GM18873 (cell line): ENCODE results near the gene FAF1.
"Not testable (repeated sequence)": the region's sequence is repeated elsewhere in the genome, so short reads cannot be mapped to it uniquely, and the experiment has no call there.

Source experiments
- ATAC-seq: cut with Tn5 transposase; IDR thresholded peaks from one replicate; pipeline ENCODE4 v1.9.1; 2021; ENCODE audit warnings: mild to moderate bottlenecking, moderate library complexity, moderate number of reproducible peaks; ENCODE audit not compliant: unreplicated experiment, low FRiP score

The FAF1 gene

DNA sequence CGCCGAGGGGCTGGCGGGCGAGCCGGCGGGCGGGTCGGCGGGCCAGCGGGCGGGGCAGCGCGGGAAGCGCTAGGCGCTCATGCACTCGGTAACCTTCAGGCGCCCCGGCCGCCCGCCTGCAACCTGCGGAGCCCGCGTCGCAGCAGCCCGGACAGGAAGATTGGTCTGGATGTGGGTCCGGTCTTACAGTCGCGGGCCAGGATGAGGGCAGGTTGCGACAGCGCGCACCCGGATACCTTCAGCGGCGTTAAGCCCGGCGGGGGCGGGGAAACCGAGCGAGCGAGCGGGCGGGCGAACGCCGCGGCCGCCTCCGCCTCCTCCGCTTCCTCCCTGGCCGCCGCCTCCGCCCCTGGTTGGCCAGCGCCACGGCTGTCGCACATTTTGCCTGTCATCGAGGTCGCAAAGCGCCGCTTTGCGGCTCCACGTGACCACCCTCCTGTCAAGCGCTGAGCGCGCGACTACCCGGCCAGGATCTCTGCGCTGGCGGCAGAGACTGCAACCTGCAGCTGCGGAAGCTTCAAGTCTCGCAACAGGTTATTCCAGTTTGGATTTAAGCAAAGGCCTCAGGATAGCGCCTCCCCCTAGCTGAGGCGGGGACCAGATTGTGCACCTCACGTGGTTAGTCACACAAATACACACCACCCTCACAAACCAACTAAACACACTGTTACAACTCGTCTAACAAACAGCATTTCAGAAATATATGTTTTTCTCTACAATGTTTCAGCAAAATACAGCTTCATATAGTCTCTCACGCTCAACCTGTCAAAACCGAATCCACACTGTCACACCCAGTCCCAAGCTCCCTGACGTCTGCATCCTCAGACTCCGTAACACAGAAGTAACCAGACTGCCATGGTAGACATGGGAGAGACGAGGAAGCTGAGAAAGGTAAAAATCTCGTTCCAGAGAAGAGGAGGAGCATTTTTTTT is at the start of gene FAF1:
Gene FAF1, minus strand, starts transcription at position 355 of the 932 bp plus-strand sequence. CDS start 456 bp downstream, outside the sequence.
- peak; percentile 82 for ATAC-seq

DNA sequence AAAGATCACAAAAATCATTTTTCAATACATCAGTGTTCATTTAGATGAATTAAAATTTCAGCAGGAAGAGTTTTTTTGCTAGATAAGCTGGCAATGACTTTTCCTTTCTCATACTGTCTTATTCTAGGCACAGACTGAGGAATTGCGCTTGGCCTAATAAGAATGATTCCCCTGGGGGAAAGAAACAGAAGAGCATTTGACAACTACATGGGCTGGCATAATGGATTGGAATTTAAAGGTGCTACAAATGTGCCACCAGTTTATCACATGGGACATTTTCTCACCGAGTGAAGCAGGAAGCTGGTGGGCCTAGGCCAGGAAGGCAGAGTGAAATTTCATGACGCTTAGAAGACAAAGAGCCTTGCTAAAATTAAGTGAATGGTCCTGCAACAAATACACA is 49.3 kb upstream of the FAF1 start:
- ATAC-seq, result no peak

DNA sequence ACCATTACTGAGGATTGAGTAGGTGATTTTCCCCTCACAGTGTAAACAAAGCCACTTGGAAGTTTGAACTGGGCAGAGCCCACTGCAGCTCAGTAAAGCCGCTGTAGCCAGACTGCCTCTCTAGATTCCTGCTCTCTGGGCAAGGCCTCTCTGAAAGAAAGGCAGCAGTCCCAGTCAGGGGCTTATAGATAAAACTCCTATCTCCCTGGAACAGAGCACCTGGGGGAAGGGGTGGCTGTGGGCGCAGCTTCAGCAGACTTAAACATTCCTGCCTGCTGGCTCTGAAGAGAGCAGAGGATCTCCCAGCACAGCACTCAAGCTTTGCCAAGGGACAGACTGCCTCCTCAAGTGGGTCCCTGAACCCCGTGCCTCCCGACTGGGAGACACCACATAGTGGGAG is 45.5 kb upstream of the FAF1 start:
- not testable (repeated sequence) for ATAC-seq

DNA sequence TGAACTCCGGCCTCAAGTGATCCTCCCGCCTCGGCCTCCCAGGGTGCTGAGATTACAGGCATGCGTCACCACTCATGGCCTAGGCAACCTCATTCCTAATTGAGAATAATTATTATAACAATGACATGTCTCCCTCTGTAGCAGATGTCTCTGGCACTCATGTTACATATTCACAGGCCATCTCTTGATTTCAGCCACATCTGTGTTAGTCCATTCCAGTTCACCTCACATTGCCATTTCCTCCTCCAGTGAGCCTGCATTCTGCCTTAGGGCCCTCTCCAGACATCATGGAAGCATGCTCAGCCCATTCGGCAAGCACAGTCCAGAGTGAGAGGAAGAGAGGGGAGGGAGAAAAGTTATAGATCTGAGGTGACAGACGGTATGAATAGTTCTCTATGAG is 42.4 kb upstream of the FAF1 start:
- ATAC-seq, result no peak

DNA sequence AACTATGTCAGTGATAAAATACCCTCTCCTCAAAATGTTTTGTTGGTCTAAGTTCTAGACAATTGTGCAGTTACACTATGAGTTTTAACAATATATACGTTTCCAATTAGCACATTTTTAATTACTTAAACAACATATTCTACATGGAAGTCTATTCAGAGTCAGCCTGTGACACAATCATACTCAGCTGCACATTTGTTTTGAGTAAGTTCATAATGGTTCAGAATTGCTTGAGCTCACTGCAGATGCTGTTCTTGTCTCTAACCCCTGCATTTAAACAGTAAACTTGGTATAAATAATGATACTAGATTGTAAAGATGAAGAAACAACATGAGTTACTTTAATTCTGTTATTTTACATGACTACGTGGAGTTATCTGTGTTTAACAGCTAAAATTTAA is 40.6 kb upstream of the FAF1 start:
- no peak for ATAC-seq

DNA sequence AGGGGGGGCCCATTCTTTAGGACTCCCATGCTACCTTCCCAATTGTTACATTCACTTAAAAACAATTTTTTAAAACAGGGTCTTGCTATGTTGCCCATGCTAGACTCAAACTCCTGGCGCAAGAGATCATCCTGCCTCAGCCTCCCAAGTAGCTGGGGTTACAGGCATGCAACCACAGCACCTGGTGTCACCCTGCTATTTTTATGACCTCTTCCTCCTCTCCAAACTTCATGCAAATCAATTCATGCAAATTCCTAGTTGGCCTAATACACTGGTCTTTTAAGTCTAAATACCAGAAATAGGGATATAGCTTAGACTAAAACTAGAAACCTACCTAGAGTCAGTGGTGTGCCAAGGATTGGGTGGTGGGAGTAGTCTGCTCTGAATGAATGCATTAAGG is 40.1 kb upstream of the FAF1 start:
- ATAC-seq, result no peak

DNA sequence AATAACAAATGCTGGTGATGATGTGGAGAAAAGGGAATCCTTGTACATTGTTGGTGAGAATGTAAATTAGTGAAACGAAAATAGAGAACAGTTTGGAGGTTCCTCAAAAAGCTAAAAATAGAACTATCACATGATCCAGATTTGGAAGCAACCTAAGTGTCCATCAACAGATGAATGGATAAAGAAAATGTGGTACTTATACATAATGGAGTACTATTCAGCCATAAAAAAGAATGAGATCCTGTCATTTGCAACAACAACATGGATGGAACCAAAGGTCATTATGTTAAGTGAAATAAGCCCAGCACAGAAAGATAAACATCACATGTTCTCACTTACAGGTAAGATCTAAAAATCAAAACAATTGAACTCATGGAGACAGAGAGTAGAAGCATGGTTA is 39.3 kb upstream of the FAF1 start:
- not testable (repeated sequence) for ATAC-seq

DNA sequence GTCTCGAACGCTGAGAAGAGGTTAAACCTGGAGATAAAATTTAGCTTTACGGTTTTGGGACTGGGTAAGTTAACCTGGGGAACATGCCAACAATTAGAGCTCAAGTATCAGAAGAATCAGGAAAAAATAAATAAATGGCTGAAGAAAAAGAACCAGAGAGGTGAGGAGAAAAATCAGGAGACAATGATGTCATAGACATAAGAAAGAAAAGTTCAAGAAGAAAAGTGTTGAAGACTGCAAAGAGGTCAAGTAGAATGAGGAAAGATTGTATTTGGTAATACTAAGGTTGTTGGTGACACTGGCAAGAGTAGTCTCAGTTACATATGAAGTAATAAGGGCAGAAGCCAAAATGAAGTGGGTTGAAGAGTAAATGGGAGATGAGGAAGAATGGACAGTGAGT is 36.0 kb upstream of the FAF1 start:
- ATAC-seq, result no peak

DNA sequence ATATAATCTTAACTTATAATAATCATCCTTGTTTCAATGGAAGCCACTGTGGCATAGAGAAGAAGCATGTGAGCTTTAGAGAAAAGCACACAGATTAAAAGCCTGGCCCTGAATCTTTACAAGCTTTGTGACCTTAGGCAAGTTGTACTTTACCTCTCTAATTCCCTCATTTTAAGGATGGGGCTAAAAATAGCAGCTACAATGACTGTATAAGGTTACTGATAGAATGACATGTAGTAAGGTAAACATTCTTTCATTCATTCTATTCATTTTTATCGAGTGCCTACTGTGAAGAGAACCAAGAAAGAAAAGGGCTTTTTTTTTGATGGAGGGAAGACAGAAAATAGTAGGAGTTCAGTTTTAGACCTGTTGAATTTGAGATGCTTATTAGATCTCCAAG is 35.6 kb upstream of the FAF1 start:
- ATAC-seq, result no peak

DNA sequence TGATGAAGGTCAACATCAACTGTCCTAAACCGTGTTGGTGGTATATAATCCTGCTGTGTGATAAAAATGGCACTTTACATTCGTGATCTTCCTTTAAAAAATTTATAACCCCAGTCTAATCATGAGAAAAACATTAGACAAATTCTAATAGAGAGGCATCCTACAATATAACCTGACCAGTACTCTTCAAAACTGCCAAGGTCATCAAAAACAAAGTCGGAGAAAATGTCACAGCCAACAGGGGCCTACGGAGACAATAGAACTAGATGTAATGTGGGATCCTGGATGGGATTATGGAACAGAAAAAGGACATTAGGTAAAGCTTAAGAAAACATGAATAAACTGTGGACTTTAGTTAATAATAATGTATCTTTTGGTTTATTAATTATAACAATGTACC is 34.9 kb upstream of the FAF1 start:
- no peak for ATAC-seq

DNA sequence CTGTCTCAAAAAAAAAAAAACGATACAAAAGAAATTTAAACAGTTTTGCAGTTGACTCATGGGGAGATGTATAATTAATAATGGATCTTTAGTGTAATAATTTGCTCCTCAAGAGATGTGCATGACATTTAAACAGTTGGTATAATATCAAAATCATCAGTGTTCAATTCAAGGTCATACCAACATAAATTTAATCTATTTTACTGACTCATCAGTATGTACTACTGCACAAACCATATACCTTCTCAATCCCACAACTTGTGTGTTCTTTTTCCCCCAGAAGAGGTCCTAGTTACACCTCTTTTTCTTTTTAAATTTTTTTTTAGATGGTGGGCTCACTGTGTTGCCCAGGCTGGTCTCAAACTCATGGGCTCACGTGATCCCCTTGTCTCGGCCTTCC is 33.6 kb upstream of the FAF1 start:
- ATAC-seq, result no peak

DNA sequence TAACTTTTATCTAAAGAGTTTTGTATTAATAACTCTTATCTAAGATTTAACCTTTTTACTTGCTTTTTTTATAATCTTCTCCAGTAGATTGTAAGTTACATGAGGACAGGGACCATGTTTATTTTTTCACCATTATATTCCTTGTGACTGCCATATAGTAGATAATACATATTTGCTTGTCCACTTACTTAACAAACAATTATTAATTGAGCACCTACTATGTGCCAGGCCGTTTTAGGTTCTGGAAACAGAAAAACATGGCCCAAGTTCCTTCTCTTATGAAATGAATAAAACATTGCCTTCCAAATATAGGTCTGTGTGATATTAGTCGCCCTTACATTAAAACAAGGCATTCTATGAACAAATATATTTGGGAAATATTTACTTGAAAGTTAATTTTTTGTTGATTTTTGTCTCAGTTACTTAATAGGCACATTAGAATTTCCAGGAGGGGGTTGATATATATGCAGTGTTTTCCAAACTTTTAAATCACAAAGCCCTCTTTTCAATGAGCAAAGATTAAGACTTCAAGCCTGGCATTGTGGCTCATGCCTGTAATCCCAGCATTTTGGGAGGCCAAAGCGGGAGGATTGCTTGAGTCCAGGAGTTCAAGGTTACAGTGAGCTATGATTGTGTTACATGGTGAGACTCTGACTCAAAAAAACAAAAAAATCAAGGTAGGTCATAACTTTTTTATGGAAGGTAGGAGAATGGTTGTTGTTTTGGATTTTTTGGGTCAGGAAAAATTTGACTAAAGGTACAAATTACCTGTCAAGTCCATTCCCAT is 32.7 kb upstream of the FAF1 start:
- no peak for ATAC-seq

DNA sequence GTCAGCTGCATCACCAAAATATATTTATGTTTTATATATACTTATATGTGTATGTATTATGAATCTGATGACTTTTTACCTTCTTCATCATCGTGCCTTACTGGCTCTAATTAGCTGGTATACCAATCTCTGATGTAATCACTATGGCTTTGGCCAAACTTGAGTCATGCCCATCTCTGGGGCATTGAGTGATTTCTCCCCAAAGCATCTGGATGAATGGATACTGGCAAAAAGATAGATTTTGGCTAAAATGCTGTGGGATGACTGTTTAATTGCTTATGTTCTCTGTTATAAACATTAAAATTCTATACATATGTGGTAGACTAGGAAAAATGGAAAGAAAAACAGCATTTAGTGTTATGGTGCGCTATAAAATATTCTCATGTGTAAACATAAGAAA is 29.6 kb upstream of the FAF1 start:
- no peak for ATAC-seq

DNA sequence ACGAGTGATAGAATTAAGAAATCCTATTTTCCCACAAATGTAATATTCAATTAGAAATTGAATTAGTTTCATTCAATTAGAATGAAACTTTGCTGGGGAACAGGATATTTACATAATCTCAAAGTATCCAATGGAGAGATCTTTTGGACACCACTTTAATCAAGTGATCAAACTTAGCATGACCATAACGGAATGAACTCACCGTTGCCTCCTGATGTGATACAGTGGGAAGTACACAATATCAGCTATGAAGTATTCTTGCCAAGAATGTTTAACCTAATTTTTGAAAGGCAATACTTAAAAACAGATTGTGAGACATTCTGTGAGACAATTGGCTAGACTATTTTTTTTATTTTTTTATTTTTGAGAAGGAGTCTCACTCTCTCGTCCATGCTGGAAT is 26.6 kb upstream of the FAF1 start:
- ATAC-seq, result no peak

DNA sequence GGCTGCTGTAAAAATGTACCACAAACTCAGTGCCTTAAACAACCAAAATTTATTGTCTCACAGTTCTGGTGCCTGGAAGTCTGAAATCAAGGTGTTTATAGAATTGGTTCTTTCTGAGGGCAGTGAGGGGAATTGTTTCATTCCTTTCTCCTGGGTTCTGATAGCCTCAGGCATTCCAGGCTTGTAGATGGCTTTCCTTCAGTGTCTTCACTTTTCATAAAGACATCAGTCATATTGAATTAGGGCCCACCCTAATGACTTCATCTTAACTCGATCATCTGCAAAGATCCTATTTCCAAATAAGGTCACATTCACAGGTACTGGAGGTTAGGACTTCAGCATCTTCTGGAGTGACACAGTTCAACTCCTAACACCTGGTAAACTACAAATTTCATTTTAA is 25.0 kb upstream of the FAF1 start:
- ATAC-seq, result no peak

DNA sequence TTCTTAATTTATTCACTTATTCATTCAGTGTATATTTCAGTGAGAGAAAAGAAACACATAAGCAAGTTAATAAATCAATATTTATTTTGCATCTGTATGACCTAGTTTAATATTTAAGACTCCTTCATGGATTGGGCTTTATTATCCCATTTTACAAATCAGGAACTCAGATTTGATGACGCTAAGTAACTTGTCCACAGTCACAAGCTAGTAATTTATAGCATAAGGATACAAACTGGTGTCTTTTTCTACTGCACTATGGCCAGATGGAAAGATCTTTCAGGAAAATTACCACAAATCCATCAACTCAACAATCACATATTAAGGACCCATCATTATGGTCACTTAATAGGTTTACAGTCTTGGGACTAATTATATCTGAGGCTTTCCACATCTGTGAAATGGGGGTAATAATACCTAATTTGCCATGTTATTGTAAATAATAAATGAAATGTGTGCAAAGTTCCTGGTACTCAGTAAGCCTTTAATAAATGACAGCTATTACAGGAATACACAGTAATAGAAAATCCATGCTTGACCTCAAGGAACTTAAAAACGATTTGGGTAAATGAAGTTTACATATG is 23.2 kb upstream of the FAF1 start:
- no peak for ATAC-seq

DNA sequence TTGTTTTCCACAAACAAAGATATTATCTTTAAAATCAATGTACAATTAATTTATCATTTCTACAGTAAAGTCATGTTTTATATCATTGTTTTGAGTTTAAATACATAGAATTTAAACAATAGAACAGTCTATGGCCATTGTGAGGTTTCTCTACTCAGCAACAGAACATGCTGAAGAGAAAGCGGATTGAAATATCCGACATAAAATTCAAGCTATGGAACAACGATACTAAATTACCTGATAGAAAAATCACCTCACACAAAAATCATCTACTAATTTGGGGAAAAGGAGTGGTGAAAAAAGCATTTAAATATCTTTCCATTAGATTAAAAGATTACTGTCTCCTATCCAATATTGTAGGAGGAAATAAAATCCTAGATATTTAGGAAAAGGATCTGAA is 22.5 kb upstream of the FAF1 start:
- ATAC-seq, result no peak

DNA sequence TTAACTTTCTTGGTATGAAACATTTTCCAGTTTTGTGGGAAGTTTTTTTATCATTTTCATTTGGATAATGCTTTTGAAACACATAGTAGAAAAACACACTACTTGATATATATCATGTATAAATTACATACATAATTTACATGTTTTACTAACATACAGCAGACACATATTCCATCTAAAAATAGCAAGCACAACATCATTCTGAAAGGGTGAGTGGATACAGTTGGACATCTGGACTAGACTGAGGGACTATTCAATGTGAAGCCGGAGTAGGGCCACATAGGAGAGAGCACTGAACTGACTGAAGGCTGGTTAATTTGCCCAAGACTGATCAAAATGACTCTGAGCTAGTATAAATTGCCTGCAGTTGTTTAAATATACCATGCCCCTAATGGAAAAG is 21.7 kb upstream of the FAF1 start:
- no peak for ATAC-seq

DNA sequence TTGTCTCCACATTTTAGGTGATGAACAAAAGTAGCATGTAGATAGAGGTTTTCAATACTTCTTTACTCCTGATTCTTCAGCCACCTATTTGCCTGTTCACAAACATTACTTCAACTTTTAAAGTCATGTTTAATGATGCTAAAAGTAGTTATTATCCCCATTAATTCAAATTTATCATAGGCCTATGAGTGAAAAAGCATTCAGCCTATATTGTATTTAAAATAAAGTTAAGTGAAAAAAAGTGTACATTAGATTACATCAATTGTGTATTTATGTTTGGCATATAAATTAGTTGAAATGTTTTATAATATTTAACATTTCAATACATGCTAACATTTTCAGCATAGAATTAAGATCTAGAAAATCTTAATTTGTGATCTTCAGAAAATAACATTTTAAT is 20.4 kb upstream of the FAF1 start:
- no peak for ATAC-seq

DNA sequence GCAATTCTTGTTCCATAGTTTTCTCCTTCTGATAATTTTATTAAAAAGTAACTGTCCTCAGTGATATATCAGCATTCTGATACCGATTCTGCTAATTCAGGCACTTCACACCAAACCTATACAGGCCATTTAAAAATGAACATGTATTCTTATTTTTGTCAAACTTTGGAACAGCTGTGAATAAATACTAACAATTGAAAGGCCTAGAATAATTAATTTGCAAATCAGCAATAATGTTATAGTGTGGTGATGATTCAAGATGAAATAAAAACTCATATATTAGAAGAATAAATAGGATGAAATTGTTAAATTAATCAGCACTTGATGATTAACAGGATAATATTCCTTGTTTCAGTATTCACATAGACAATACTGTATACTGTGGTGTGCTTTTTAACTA is 19.9 kb upstream of the FAF1 start:
- ATAC-seq, result no peak
